H1 (cell line): ENCODE data around the gene SPAG16. TPM values are rescaled to one million over a fixed set of nuclear protein-coding genes. Genes with fewer than 3 reads are reported as not detected.

Experiments
- CTCF ChIA-PET: fragments of 300-600 bp; sonication (Branson Sonifier 250); formaldehyde crosslinking; loops from one replicate; lab custom pipeline; 2021; ENCODE audit not compliant: partially characterized antibody; lab: Charles Lee
- POLR2A ChIA-PET: fragments of 300-600 bp; sonication (Branson Sonifier 250); formaldehyde crosslinking; loops from one replicate; lab custom pipeline; 2021; ENCODE audit warnings: inconsistent platforms; ENCODE audit not compliant: partially characterized antibody; lab: Charles Lee
- DNase-seq, 2 experiments: peaks; one replicate each; pipeline versions ENCODE4 v3.0.0 to v3.0.0-alpha.2; 2010 to 2022; ENCODE audit warnings: low spot score in 2 of 2, low read depth in 1 of 2, mixed read lengths in 1 of 2
- FAIRE-seq: peaks from 2 replicates; lab custom pipeline; 2011; peaks lifted over from hg19 to GRCh38; lab: Jason Lieb, UNC
- H2AFZ ChIP-seq: 2 replicates; pipeline ENCODE4 v1.8.1; 2012; ENCODE audit warnings: low read length, inconsistent platforms
- H2AK5ac ChIP-seq: 2 replicates; pipeline ENCODE4 v1.6.1; 2013; ENCODE audit warnings: low read depth, low read length
- H2BK120ac ChIP-seq: replicated peaks from 2 replicates; pipeline ENCODE3; 2013; ENCODE audit warnings: low read depth, low read length, inconsistent platforms
- H2BK12ac ChIP-seq: 2 replicates; pipeline ENCODE4 v1.6.1; 2013; ENCODE audit warnings: low read depth, low read length
- H2BK15ac ChIP-seq: 2 replicates; pipeline ENCODE4 v1.6.1; 2013; ENCODE audit warnings: low read length
- H2BK20ac ChIP-seq: 2 replicates; pipeline ENCODE4 v1.6.1; 2013; ENCODE audit warnings: low read length
- H2BK5ac ChIP-seq: 2 replicates; pipeline ENCODE4 v1.6.1; 2013; ENCODE audit warnings: low read depth, low read length
- H3K14ac ChIP-seq: 2 replicates; pipeline ENCODE4 v1.6.1; 2013; ENCODE audit warnings: inconsistent platforms; ENCODE audit not compliant: insufficient read length
- H3K18ac ChIP-seq: 2 replicates; pipeline ENCODE4 v1.6.1; 2013; ENCODE audit warnings: low read length; ENCODE audit errors: extremely low read depth
- H3K23ac ChIP-seq: 2 replicates; pipeline ENCODE4 v1.6.1; 2013; ENCODE audit warnings: inconsistent platforms; ENCODE audit not compliant: insufficient read length
- H3K23me2 ChIP-seq: 2 replicates; pipeline ENCODE4 v1.6.1; 2013; ENCODE audit warnings: low read depth, low read length
- H3K27ac ChIP-seq: 2 replicates; pipeline ENCODE4 v1.6.1; 2011; ENCODE audit warnings: low read depth, low read length, inconsistent platforms
- H3K27me3 ChIP-seq, 4 experiments: replicated peaks in 1 of 4; 1 replicate in 1 of 4; 2 replicates in 3 of 4; pipeline versions ENCODE4 v1.6.1 to v1.8.1; 2011 to 2013; ENCODE audit warnings: low read length in 3 of 4, mild to moderate bottlenecking in 3 of 4, inconsistent platforms in 2 of 4, mixed read lengths in 2 of 4, moderate library complexity in 1 of 4; ENCODE audit not compliant: control insufficient read depth in 3 of 4, insufficient read depth in 3 of 4; ENCODE audit errors: extremely low read depth in 1 of 4
- H3K36me3 ChIP-seq, 4 experiments: 2 replicates each; pipeline versions ENCODE4 v1.6.1 to v1.8.1; 2011 to 2013; ENCODE audit warnings: mild to moderate bottlenecking in 4 of 4, low read length in 3 of 4, moderate library complexity in 2 of 4, control low read depth in 1 of 4, inconsistent platforms in 1 of 4; ENCODE audit not compliant: insufficient read depth in 4 of 4, control insufficient read depth in 2 of 4
- H3K4ac ChIP-seq: replicated peaks from 2 replicates; pipeline ENCODE3; 2013; ENCODE audit warnings: low read length, low read depth, mixed read lengths, inconsistent platforms; ENCODE audit not compliant: insufficient read length
- H3K4me1 ChIP-seq, 4 experiments: replicated peaks in 1 of 4; 1 replicate in 1 of 4; 2 replicates in 3 of 4; pipeline versions ENCODE4 v1.6.1 to v1.8.1; 2011 to 2013; ENCODE audit warnings: low read length in 3 of 4, inconsistent platforms in 2 of 4, mixed read lengths in 1 of 4; ENCODE audit not compliant: insufficient read depth in 4 of 4, control insufficient read depth in 3 of 4
- H3K4me2 ChIP-seq, 2 experiments: 2 replicates each; pipeline versions ENCODE4 v1.6.1 to v1.8.1; 2011 to 2013; ENCODE audit warnings: low read depth in 2 of 2, low read length in 2 of 2, control low read depth in 1 of 2, inconsistent platforms in 1 of 2, mild to moderate bottlenecking in 1 of 2; ENCODE audit not compliant: insufficient read depth in 1 of 2
- H3K4me3 ChIP-seq, 4 experiments: fragments of 200-600, 300-600 bp in 1 of 4; sonication (generic), shearing (Covaris generic), sonication (Bioruptor Twin) in 1 of 4; 2 replicates each; pipeline versions ENCODE4 v1.5.1 to v1.8.1; 2011 to 2016; ENCODE audit warnings: low read length in 4 of 4, low read depth in 3 of 4, control low read depth in 2 of 4, inconsistent platforms in 2 of 4, mild to moderate bottlenecking in 2 of 4, mixed read lengths in 1 of 4, moderate library complexity in 1 of 4; ENCODE audit not compliant: insufficient read depth in 2 of 4; ENCODE audit errors: extremely low read depth in 1 of 4
- H3K56ac ChIP-seq: replicated peaks from 2 replicates; pipeline ENCODE3; 2013; ENCODE audit warnings: low read depth, mild to moderate bottlenecking, mixed read lengths, low read length, inconsistent platforms; ENCODE audit not compliant: insufficient read length
- H3K79me1 ChIP-seq: 2 replicates; pipeline ENCODE4 v1.6.1; 2013; ENCODE audit warnings: low read depth, low read length, control low read depth
- H3K79me2 ChIP-seq, 2 experiments: 2 replicates each; pipeline versions ENCODE4 v1.6.1 to v1.8.1; 2012 to 2013; ENCODE audit warnings: low read length in 2 of 2, mild to moderate bottlenecking in 2 of 2, inconsistent platforms in 1 of 2; ENCODE audit not compliant: insufficient read depth in 2 of 2, control insufficient read depth in 1 of 2
- H3K9ac ChIP-seq, 4 experiments: replicated peaks in 1 of 4; 1 replicate in 1 of 4; 2 replicates in 3 of 4; pipeline versions ENCODE4 v1.6.1 to v1.8.1; 2011 to 2013; ENCODE audit warnings: low read depth in 3 of 4, low read length in 3 of 4, control low read depth in 2 of 4, mild to moderate bottlenecking in 2 of 4, moderate library complexity in 2 of 4, inconsistent platforms in 1 of 4; ENCODE audit errors: extremely low read depth in 1 of 4
- H3K9me3 ChIP-seq, 2 experiments: 2 replicates each; pipeline versions ENCODE4 v1.6.1 to v1.8.1; 2012 to 2013; ENCODE audit warnings: mild to moderate bottlenecking in 2 of 2, moderate library complexity in 2 of 2, control low read depth in 1 of 2, inconsistent platforms in 1 of 2, low read depth in 1 of 2, low read length in 1 of 2, mixed read lengths in 1 of 2; ENCODE audit not compliant: insufficient read depth in 2 of 2
- H4K20me1 ChIP-seq, 2 experiments: replicated peaks in 1 of 2; 2 replicates each; pipeline versions ENCODE3 to v1.8.1; 2011 to 2013; ENCODE audit warnings: inconsistent platforms in 2 of 2, low read length in 2 of 2, mild to moderate bottlenecking in 1 of 2; ENCODE audit not compliant: insufficient read depth in 2 of 2, control insufficient read depth in 1 of 2
- H4K5ac ChIP-seq: 2 replicates; pipeline ENCODE4 v1.6.1; 2013; ENCODE audit warnings: low read length, low read depth, mixed read lengths, inconsistent platforms; ENCODE audit not compliant: insufficient read length
- H4K8ac ChIP-seq: 2 replicates; pipeline ENCODE4 v1.8.0; 2013; ENCODE audit warnings: mild to moderate bottlenecking, moderate library complexity, low read length, inconsistent platforms; ENCODE audit not compliant: insufficient read depth; ENCODE audit errors: extremely low read depth
- H4K91ac ChIP-seq: replicated peaks from 2 replicates; pipeline ENCODE3; 2013; ENCODE audit warnings: low read length, mixed read lengths, inconsistent platforms; ENCODE audit not compliant: insufficient read length
- ATF3 ChIP-seq: IDR thresholded peaks from 2 replicates; pipeline ENCODE4 v1.6.1; 2011; ENCODE audit warnings: low read depth, mild to moderate bottlenecking, low read length; ENCODE audit not compliant: insufficient read depth
- E2F6 ChIP-seq: IDR thresholded peaks from 2 replicates; pipeline ENCODE4 v1.6.1; 2012; ENCODE audit warnings: inconsistent platforms
- FOSL1 ChIP-seq: IDR thresholded peaks from 2 replicates; pipeline ENCODE4 v1.6.1; 2011; ENCODE audit warnings: mild to moderate bottlenecking, low read depth, low read length, moderate library complexity; ENCODE audit not compliant: insufficient read depth
- GTF2F1 ChIP-seq: IDR thresholded peaks from 2 replicates; pipeline ENCODE4 v1.6.1; 2012; ENCODE audit warnings: low read depth, low read length, improper control_type of control experiment, borderline replicate concordance
- MAFK ChIP-seq: IDR thresholded peaks from 2 replicates; pipeline ENCODE4 v1.6.1; 2012; ENCODE audit warnings: low read depth, mild to moderate bottlenecking, improper control_type of control experiment, low read length
- RNF2 ChIP-seq: fragments of 200-900, 300-1000 bp; sonication (generic); IDR thresholded peaks from 2 replicates; pipeline ENCODE4 v1.7.1; 2016; ENCODE audit warnings: borderline replicate concordance, low read depth, mild to moderate bottlenecking, antibody characterized with exemption, low read length; ENCODE audit not compliant: poor library complexity, severe bottlenecking; ENCODE audit errors: missing control alignments
- SP1 ChIP-seq: IDR thresholded peaks from 2 replicates; pipeline ENCODE4 v1.6.1; 2011; ENCODE audit warnings: low read depth, low read length
- SP2 ChIP-seq: IDR thresholded peaks from 2 replicates; pipeline ENCODE4 v1.6.1; 2012; ENCODE audit warnings: mild to moderate bottlenecking, low read length, inconsistent platforms
- TBP ChIP-seq: IDR thresholded peaks from 2 replicates; pipeline ENCODE4 v1.6.1; 2011; ENCODE audit warnings: low read depth, low read length, improper control_type of control experiment
- ZNF274 ChIP-seq: IDR thresholded peaks from 2 replicates; pipeline ENCODE4 v1.7.0; 2012; ENCODE audit warnings: low read length, borderline replicate concordance; ENCODE audit errors: extremely low read depth
- WGBS, 2 experiments: shearing (Covaris generic) in 1 of 2; methylation state at CpG; one replicate each; pipeline versions ENCODE4 v1.1.6 to v1.1.7; 2013 to 2015; ENCODE audit warnings: low lambda C conversion rate in 2 of 2, mixed read lengths in 2 of 2, inconsistent platforms in 1 of 2, low coverage in 1 of 2, missing lambda C conversion rate in 1 of 2; ENCODE audit not compliant: insufficient replicate concordance in 2 of 2, insufficient coverage in 1 of 2, insufficient read length in 1 of 2; ENCODE audit errors: extremely low coverage in 1 of 2, missing lambda C conversion rate in 1 of 2; 5-methylcytosine and 5-hydroxymethylcytosine counted together
- polyA plus RNA-seq, 7 experiments: library from polyadenylated mRNA; depleted of rRNA in 3 of 7; stranded (reverse) in 5 of 7; unstranded in 2 of 7; fragments of >200 nt in 5 of 7; fragments of 200-250 nt in 2 of 7; gene quantifications; 1 replicate in 5 of 7; 2 replicates in 1 of 7; 4 replicates in 1 of 7; pipeline versions ENCODE4 v1.2.1 to v1.2.3, GENCODE V29; 2011 to 2013; ENCODE audit warnings: missing spikeins in 2 of 7, mixed read lengths in 2 of 7
- total RNA-seq: library from RNA; stranded (reverse); fragmentation: NEBNext Ultra II Directional; extraction: Animal tissue kit (Norgen Biotek cat#: 25700); gene quantifications from 2 replicates; pipeline ENCODE4 v1.2.1, GENCODE V29; 2021

SPAG16 gene
- total and polyA plus RNA-seq, 2 of the 8 experiments (the other 6 are each of a cell fraction or from before 2014, with no cell fraction given): 6.0 to 14.9 TPM

GRCh38 chr2:213545481-213545880 is 261.2 kb downstream of the SPAG16 start:
- peak overlapping the region; percentile 80; the same call in 1 of the 2 replicates for H2AFZ ChIP-seq
- no peak overlapping the region for H3K9ac ChIP-seq
- H3K4ac ChIP-seq: no peak overlapping the region
- ChIA-PET POLR2A (no interaction called here), CTCF (no interaction called here)
- TF ChIP-seq FOSL1: no peak
- TF ChIP-seq E2F6: no peak
- TF ChIP-seq ZNF274: no peak
- no peak for TF ChIP-seq SP1
- no peak for TF ChIP-seq TBP
- TF ChIP-seq RNF2: no peak
- no peak for TF ChIP-seq ATF3
- no peak for TF ChIP-seq GTF2F1
- TF ChIP-seq SP2: no peak
- no peak for TF ChIP-seq MAFK
- no peak overlapping the region for H3K14ac ChIP-seq
- no peak overlapping the region for H2BK20ac ChIP-seq
- no peak overlapping the region for H2BK5ac ChIP-seq
- FAIRE-seq (no peak), DNase-seq (no peak)
- no peak overlapping the region for H3K4me3 ChIP-seq
- H2BK120ac ChIP-seq: no peak overlapping the region
- H3K27ac ChIP-seq: no peak overlapping the region
- H4K8ac ChIP-seq: no peak overlapping the region
- no peak overlapping the region for H2AK5ac ChIP-seq
- no peak overlapping the region for H2BK12ac ChIP-seq
- H3K23me2 ChIP-seq: no peaks in the 10 kb centered on the region
- H3K79me2 ChIP-seq: no peaks in the 10 kb centered on the region
- no peaks in the 10 kb centered on the region for H3K27me3 ChIP-seq
- H4K91ac ChIP-seq: no peak overlapping the region
- H3K56ac ChIP-seq: no peak overlapping the region
- no peaks in the 10 kb centered on the region for H3K36me3 ChIP-seq
- H2BK15ac ChIP-seq: no peak overlapping the region
- H3K18ac ChIP-seq: no peak overlapping the region; the same call in 1 of the 2 replicates
- no peaks in the 10 kb centered on the region for H3K79me1 ChIP-seq
- no peaks in the 10 kb centered on the region for H3K4me1 ChIP-seq
- no peak overlapping the region for H4K5ac ChIP-seq
- H4K20me1 ChIP-seq: no peaks in the 10 kb centered on the region
- WGBS, 2 experiments: 72% methylated on average over 2 of the region's 2 CpGs; no CpG with 5 or more reads in 1 of the 2 experiments
- H3K9me3 ChIP-seq: no peaks in the 10 kb centered on the region
- H3K4me2 ChIP-seq: no peak overlapping the region
- no peak overlapping the region for H3K23ac ChIP-seq
